HT1080 (cell line): ENCODE measurements around the gene ABHD13. TPM values are rescaled to one million over a fixed set of nuclear protein-coding genes. Genes with fewer than 3 reads are reported as not detected.
"Not testable (repeated sequence)": the region's sequence is repeated elsewhere in the genome, so short reads cannot be mapped to it uniquely, and the experiment has no call there.

Experiments
- DNase-seq: peaks from one replicate; pipeline ENCODE4 v3.0.0-alpha.2; 2015; ENCODE audit warnings: low read depth
- total RNA-seq: library from RNA; depleted of rRNA; stranded (reverse); fragments of >200 nt; shearing (Covaris generic); gene quantifications from 2 replicates; pipeline ENCODE4 v1.2.3, GENCODE V29; 2014

The ABHD13 gene
- total RNA-seq, 1 experiment from 2014 or later = 7.0 TPM

DNA sequence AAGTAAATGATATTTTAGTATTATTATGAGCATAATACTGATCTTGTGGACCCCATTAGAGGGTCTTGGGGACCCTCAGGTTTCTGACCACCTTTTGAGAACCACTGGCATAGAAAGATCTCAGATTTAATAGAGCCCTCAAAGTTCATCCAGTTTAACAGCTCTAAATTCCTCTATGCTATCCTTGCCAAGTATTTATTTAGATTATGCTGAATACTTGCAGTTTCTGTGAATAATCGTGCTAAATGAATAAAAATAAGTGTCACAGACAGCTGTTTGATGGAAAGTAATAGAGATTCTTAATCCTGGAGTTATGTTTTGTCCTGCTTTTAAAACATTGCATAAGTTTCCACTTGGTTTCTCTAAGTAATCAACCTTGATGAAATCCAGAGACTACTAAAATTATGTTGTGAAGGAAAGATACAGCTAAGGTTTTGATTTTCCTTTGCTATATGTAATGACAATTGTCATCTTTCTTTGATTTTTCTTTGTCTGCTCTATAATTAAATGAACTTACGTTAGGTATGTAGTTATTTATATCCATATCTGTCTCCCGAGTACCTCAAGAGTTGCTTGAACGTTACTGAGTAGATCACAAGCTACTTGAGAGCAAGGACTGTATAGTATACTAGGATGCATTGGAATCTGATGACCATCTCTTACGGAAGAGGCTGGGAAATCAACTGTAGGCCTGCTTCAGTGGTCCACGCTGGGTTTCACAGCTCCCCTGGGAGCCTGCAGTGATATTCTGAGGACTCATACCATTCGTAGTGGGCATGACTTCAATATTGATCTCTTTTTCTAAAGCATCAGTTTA lies 5.7 kb downstream of the ABHD13 start:
- no peak for DNase-seq

DNA sequence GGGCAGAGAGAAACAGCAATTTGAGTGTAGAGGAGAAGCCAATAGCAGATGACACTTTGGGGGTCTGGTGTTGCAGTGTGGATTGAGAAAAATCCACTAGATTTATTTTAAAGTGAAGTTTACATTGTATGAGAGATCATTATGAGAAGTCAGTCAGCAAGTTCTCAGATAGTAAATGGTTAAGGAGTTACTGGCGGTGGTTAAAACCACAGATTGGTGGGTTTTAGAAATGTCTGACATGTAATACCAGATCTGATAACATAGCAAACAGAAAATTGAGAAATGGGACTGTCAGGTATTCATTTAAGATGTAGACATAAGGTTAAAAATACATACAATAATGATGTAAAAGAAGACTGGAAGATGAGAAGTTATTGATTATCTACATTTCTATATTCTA lies 7.2 kb downstream of the ABHD13 start:
- DNase-seq = no peak

DNA sequence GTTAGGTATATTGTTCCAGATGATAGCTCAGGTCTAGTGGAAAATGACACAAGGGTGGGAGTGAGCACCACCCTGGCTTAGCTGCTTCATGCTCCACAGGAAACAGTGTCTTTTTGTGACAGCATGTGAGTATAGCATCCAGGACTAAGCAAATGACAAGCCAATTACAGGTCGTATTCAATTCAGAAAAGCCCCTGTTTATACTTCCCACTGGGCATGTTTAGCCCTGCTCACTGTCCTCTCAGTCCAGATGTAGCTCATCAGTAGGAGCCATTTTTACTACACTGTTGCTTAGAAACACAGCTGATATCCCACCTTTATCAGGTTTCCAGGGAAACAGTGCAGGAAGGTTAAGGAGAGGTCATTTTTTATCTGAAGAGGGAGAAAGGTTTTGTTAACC lies 8.0 kb downstream of the ABHD13 start:
- no peak for DNase-seq

DNA sequence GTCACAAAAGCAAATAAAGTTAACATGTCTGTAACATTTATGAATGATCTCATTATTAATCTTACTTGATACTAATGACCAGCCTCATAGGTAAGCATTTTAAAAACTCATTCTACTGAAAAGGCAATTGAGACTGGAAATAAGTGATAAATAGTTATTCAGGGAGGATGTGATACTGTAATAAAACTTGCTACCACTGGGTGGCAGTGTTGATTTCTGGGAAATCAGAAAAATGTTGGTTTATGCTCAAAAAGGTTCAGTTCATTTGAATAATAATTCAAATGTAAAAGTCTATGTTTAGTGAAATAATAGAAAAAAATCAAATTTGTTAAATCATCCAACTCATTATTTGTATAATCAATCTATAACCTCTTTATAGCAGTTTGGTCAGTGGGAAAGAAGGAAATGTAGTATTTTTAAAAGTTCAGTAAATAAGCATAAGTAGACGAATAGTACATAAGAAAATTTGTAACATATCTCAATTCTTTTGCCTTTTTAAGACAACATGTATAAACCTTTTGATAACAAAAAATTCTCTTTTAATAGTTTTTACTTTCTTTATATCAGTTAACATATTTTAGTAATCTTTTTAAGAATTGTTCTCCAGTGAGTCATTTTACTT lies 9.6 kb downstream of the ABHD13 start:
- peak; percentile 36 for DNase-seq

DNA sequence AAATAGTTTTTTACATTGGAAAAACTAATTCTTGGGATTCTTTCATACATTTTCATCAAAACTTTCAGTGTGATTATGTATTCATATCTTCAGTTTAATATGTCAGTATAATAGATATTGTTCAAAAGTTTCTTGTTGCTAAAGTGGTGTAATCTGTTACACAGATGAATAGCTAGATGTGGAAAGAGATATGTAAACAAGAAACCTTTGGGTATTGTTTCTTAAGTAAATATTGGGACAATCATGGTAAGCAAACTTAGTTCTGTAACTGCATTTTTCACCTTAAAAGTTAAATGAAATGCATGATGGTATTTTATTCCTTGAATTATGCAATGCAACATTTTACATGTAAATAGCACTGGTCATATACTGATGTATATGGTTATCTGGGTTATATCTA lies 12.2 kb downstream of the ABHD13 start:
- DNase-seq = no peak

DNA sequence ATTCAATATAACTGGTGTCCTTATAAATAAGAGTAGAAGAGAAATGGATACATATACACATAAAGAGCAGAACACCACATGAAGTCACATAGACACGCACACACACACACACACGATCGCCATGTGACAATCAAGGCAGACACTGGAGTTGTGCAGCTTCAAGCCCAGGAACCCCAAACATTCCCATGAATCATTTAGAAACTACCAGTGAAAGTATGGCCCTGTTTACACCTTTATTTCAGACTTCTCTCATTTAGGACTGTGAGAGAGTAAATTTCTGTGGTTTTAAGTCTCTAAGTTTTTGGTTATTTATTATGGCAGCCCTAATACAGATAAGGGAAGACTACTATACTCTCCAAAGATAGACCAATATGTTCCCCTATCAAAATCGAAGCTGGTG lies 31.0 kb downstream of the ABHD13 start:
- DNase-seq = no peak

DNA sequence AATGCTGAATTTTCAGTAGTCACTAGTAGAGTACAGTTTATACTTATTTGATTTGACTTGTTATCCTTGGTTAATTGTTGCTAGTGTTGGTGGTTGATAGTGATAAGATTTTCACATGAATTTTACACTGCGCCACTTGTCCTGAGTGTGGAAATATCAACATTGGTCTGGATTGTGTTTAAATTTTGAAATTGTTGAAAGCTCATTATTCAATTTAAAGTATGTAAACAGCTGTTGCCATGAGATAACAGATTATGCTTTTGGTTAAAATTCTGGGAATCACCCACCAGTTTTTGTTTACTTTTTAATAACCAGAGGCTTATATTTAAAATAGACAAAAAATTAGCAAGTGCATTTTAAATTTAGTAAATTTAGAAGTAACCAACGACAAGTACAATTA lies 39.1 kb downstream of the ABHD13 start:
- DNase-seq = no peak

DNA sequence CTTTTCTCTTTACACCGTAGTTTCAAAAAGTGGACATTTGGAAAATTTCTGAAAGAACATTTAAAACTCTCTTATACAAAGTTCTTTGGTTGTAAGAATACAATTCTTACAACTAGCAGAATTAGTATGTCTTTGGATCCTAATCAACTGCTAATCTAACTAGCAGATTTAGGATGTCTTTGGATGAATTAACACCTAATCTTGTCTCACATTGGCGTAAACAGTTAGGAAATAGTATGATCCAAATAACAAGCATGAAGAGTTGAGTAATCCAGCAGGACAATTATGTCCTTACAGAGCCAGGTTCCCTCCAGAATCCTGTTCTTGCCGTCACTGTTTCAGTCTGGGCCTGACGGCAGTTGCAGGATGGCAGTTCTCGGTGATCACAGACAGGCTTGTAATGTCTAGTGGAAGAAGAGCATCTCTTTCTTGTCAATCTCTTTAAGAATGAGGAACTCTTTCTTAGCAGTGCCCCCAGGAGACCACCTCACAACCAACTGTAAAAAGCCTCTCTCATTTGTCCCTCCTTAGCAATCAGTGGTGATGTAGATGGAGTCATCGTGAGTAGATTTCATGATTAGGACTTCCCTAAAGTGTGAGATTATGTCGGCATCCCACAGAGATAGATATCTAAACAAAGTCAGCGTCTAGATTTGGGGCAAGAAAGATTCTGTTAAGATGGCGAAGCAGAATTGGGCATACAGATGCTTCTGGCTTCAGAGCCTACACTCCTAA lies 45.6 kb downstream of the ABHD13 start:
- no peak for DNase-seq

DNA sequence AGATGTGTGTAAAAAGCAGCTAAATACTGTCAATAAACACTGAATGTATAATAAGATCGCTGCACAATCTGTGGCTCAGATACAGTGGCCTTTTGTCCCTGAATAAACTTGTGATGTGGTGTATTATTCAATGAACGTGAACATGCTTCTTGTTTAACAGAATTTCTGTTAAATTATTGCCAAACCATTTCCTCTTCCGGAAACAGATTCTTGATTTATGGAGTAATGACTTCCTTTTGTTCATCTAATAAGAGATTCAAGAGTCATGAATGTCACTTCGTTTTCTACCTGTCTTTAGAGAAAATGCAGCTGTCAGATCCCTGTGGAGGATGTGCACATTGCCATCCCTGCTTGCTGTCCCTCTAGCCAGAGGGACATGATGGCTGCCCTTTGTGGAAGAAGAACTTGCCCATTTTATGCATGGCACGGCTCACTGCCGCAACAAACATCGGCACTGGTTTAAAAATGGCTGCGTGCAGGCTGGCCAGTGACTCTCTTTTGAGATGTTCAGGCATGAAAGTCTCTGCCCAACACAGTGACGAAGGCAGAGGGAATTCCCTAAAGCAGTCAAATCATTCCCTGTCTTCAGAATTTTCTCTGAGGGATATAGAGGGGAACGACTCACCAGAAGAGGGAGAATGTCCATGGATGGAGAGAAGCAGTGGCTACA lies 48.3 kb downstream of the ABHD13 start:
- DNase-seq = no peak

DNA sequence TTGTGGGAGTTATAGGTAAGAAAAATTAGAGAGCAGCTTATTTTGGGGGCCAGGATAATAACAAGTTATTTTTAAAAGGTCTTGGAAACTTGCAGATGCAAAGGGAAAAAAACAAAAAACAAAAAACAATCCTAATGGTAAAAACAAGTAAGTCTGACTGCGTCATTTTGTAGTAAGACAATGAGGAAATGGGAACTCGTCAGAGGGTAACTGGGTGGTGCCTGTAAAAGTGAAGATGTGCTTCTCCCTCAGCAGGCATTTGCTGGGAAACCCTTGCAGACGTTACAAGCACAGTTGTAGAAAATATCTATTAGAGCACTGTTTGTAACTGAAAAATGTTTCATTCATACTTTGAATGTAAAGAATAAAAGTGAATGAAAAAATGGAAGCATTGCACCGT lies 49.2 kb downstream of the ABHD13 start:
- DNase-seq = no peak

DNA sequence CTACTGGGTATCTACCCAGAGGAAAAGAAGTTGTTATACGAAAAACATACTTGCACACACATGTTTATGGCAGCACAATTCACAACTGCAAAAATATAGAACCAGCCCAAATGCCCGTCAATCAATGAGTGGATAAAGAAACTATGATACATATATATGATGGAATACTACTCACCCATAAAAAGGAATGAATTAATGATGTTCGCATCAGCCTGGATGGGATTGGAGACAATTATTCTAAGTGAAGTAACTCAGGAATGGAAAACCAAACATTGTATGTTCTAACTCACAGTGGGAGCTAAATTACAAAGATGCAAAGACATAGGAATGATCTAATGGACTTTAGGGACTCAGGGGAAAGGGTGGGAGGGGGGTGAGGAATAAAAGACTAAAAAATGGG lies 49.7 kb downstream of the ABHD13 start:
- not testable (repeated sequence) for DNase-seq

DNA sequence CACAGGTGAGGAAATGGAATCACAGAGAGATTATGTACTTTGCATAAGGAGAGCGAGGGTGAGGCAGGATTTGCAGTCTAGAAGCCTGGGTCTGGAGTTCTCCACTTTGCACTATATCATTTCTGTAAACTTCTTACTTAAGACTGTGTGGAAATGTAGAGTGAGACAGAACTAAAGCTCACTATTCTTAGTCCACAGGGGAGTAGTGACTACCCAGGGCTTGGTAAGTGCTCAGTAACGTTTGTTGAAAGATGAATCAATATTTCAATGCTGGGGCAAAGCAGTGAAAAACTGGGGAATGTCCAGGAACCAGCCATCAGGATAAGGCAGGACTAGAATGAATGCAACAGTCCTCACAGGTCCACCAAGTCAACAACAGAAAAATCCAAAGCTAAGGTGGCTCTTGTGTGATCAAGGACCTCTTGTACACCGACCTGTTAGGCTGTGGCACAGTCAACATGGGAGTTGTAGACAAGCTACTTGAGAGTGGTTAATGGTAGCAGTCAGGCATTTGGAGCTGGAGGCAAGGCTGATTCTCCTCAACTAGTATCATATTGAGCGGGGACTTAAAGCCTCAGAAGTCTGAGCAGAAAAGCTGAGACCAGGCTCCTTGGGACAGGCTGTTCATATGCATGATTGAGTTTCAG lies 50.4 kb downstream of the ABHD13 start:
- no peak for DNase-seq

DNA sequence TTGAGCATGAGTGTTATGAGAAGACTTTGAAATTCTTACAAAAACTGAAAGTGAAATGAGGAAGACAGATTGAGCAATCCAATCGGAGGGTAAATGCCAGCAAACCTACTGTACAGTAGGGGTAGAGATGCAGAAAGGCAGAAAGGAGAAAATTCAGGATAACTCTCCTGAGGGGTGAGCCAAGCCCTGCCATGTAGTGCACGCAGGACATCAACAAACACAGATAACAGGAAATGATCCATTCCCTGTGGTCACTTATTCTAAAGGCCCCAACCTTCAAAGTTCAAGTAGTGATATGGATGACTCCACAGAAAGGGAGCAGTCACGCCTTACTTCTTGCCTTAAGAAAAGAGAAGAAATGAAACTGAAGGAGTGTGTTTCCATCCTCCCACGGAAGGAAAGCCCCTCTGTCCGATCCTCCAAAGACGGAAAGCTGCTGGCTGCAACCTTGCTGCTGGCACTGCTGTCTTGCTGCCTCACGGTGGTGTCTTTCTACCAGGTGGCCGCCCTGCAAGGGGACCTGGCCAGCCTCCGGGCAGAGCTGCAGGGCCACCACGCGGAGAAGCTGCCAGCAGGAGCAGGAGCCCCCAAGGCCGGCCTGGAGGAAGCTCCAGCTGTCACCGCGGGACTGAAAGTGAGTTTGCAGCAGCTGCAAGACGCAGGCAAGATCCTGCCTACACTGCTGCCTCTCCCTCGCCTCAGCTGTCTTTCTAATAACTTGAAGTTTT lies 51.6 kb downstream of the ABHD13 start, which contains the start of gene TNFSF13B:
Gene TNFSF13B (plus strand): TSS at position 118 of the 728 bp plus-strand sequence. CDS start 178 bp downstream, at position 296.
- DNase-seq = peak; percentile 49

DNA sequence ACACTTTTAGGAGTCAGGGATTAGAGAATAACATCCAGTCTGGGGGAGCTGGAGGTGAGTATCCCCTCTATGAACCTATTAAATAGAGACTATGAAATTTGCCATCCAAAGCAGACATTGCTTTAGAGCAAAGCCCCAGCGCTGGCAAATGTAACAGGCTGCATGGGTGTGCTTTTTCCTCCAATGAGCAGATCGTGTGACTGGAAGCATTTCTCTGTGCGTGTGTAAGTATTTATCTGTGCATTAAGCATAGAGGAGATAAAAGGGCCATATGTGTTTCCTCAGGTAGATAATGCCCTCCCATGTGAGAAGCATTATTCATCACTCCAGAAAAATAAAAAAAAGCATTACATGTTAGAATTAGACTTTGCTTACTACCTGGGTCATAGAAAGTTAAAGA lies 52.2 kb downstream of the ABHD13 start:
- no peak for DNase-seq

DNA sequence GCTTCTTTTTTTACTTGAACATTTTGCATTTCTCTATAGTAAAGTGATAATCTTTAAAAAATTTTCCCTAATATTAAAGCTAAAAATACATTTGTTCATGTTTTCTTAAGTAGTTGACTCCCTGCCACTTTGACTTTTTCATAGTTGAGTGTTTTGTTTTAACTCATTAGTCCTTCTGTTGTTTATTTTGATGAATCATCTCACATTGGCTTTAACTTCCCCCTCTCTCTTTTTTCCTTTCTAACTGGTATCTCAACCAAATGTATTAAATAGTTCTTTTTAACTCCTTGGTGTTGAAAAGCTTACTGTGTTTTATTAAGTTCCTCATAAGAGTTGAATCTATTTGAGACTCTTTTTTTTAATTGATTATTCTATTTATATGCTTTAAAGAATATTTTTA lies 54.1 kb downstream of the ABHD13 start:
- DNase-seq = no peak

DNA sequence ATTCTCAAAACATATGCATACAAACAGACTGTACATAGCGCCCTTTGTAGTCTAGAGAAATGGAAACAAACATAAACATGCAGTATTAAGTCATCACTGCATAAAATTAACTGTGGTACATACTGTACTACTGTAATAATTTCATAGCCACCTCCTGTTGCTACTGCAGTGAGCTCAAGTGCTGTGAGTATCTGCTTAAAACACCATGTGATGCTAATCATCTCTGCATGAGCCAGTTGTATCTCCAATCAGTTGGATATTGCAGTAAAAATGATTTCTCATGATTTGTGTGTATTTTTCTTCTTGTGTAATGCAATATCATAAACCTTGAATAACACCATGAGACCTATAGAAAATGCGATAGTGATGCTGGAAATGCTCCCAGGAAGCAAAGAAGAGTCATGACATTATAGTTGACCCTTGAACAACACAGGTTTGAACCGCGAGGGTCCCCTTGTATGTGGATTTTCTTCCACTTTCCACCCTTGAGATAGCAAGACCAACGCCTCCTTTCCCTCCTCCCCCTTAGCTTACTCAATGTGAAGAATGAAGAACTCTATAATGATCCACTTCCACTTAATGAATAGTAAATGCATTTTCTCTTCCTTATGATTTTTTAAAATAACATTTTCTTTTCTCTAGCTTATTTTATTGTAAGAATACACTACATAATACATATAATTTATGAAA lies 55.4 kb downstream of the ABHD13 start:
- DNase-seq = no peak

DNA sequence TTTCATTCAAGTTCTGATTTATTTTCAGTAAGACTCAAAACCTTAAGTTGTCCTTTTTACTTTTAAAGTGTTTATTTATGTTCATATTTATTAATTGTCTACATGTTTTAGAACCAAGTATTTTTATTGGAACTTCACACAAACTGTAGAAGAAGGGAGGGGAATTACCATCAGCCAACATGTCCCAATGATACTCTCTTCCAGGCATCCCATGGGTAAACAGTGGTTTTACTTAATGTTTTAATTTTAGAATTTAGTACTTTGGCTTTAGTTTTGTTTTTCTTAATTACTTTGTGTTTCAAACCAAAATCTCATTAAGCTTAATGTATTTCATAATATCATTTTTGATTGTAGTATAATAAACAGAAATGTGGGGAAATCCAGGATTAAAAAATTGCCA lies 56.5 kb downstream of the ABHD13 start:
- no peak for DNase-seq

DNA sequence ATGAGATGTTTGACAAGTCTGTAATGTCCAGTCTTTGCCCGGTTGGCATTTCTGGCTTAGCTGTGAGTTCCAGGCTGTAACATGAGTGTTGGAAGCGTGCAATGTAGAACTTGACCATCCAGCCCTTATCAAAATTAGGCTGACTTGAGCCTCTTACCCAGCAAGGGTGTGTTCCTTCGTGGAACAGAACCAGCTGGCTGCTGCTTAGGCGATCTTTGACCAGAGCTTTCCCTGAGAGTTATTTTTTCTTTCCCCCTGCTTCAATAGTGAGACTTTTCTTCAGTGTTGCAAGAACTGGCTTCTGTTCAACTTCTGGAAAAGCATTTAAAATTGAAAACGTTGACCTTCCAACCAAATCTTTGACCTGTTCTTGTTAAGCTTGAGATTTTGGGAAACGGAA lies 57.9 kb downstream of the ABHD13 start:
- DNase-seq = no peak

DNA sequence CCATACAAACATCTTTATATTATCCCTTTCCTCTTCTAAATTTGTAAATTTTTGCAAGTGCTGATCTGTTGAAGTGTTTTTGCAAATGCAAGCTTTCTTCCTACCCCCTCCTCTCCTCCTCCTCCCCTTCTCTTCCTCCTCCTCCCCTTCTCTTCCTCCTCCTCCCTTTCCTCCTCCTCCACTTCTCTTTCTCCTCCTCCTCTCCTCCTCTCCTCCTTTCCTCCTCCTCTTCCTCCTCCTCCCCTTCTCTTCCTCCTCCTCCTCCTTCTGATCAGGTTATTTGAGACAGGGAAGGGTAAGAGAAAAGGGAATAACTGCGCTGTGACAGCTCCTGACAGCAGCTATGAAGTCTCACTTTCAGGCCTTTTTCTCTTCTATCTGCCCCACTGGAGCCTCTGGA lies 60.3 kb downstream of the ABHD13 start:
- DNase-seq = no peak

DNA sequence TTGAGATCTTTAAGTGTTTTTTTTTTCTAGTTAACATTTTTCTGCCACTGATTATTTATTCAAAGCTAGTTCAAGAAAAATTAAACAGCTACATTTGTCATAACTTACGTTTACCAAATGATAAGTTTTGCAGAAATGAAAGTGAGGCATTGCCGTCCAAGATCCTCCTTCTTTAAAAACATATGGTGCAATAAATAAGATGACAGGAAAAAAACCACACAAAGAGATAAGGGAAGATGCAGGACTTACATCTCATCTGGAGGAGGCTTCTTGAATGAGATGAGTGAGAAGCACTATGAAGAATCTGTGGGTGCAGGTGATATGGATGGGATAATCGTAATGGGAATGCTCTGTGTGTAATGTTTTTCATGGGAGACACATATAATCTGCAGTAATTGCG lies 63.7 kb downstream of the ABHD13 start:
- no peak for DNase-seq
